CD14-positive monocyte (primary cell): Measurements from ENCODE around the gene RXYLT1. TPM values are rescaled to one million over a fixed set of nuclear protein-coding genes. Genes with fewer than 3 reads are reported as not detected.
A peak's percentile ranks its signal among the peaks of the same experiment; 100 is the strongest.

Experiments
- DNase-seq, 3 donors: peaks; one replicate each; pipeline ENCODE4 v3.0.0-alpha.2; 2011 to 2022
- H2AFZ ChIP-seq: 2 replicates; pipeline ENCODE4 v1.6.0; 2012; ENCODE audit warnings: mild to moderate bottlenecking, low read depth, low read length, inconsistent platforms; ENCODE audit not compliant: insufficient read depth, poor library complexity, severe bottlenecking
- H3K27ac ChIP-seq, 2 donors: 1 replicate in 1 of 2; 2 replicates in 1 of 2; pipeline ENCODE4 v1.5.1; 2012 to 2013; ENCODE audit warnings: low read length in 2 of 2, control low read depth in 1 of 2, inconsistent platforms in 1 of 2, low read depth in 1 of 2, mild to moderate bottlenecking in 1 of 2
- H3K27me3 ChIP-seq, 2 donors: one replicate each; pipeline versions ENCODE4 v1.6.0 to v1.6.1; 2011 to 2013; ENCODE audit warnings: low read length in 2 of 2; ENCODE audit not compliant: control insufficient read depth in 2 of 2, insufficient read depth in 2 of 2
- H3K36me3 ChIP-seq, 2 donors: replicated peaks in 1 of 2; 1 replicate in 1 of 2; 2 replicates in 1 of 2; pipeline versions ENCODE4 v1.5.1 to v1.6.1; 2012 to 2013; ENCODE audit warnings: low read length in 2 of 2, control low read depth in 1 of 2, inconsistent platforms in 1 of 2, mild to moderate bottlenecking in 1 of 2; ENCODE audit not compliant: insufficient read depth in 2 of 2, control insufficient read depth in 1 of 2
- H3K4me1 ChIP-seq, 2 donors: 1 replicate in 1 of 2; 2 replicates in 1 of 2; pipeline versions ENCODE4 v1.5.1 to v1.6.1; 2012 to 2013; ENCODE audit warnings: low read length in 2 of 2, control low read depth in 1 of 2, inconsistent platforms in 1 of 2, mild to moderate bottlenecking in 1 of 2, moderate library complexity in 1 of 2; ENCODE audit not compliant: insufficient read depth in 2 of 2, control insufficient read depth in 1 of 2
- H3K4me2 ChIP-seq: replicated peaks from 2 replicates; pipeline ENCODE3; 2012; ENCODE audit warnings: low read length, moderate library complexity, mild to moderate bottlenecking; ENCODE audit not compliant: poor library complexity, severe bottlenecking; ENCODE audit errors: extremely low read depth
- H3K4me3 ChIP-seq, 3 experiments: fragments of 200-600 bp in 1 of 3; sonication (generic) in 1 of 3; replicated peaks in 1 of 3; 1 replicate in 2 of 3; 2 replicates in 1 of 3; pipeline ENCODE4 v1.5.1; 2011 to 2013; ENCODE audit warnings: low read length in 3 of 3, mild to moderate bottlenecking in 3 of 3, control low read depth in 2 of 3, low read depth in 2 of 3, inconsistent platforms in 1 of 3, moderate library complexity in 1 of 3
- H3K79me2 ChIP-seq: 2 replicates; pipeline ENCODE4 v1.6.0; 2012; ENCODE audit warnings: mild to moderate bottlenecking, control low read depth, inconsistent platforms, low read length, moderate library complexity; ENCODE audit not compliant: insufficient read depth
- H3K9ac ChIP-seq: 2 replicates; pipeline ENCODE4 v1.6.0; 2017; ENCODE audit warnings: low read length, mild to moderate bottlenecking; ENCODE audit not compliant: insufficient read depth, poor library complexity, severe bottlenecking
- H3K9me3 ChIP-seq, 2 donors: replicated peaks in 1 of 2; 1 replicate in 1 of 2; 2 replicates in 1 of 2; pipeline versions ENCODE4 v1.5.1 to v1.6.1; 2012 to 2013; ENCODE audit warnings: low read length in 2 of 2, control low read depth in 1 of 2; ENCODE audit not compliant: control insufficient read depth in 1 of 2, insufficient read depth in 1 of 2
- H4K20me1 ChIP-seq: 2 replicates; pipeline ENCODE4 v1.6.0; 2012; ENCODE audit warnings: mild to moderate bottlenecking, low read length, control low read depth, moderate library complexity; ENCODE audit not compliant: insufficient read depth
- H3K27ac Mint-ChIP-seq, 7 donors: one replicate each; pipeline ENCODE4 v1.8.0; 2020; ENCODE audit warnings: mild to moderate bottlenecking in 7 of 7, mixed read lengths in 7 of 7, moderate library complexity in 6 of 7, inconsistent platforms in 2 of 7
- H3K27me3 Mint-ChIP-seq, 3 donors: one replicate each; pipeline ENCODE4 v1.8.0; 2021 to 2022; ENCODE audit warnings: low read depth in 3 of 3, mild to moderate bottlenecking in 3 of 3, mixed read lengths in 3 of 3, moderate library complexity in 3 of 3, inconsistent platforms in 1 of 3
- H3K36me3 Mint-ChIP-seq, 2 donors: one replicate each; pipeline ENCODE4 v1.8.0; 2020; ENCODE audit warnings: mixed read lengths in 2 of 2, inconsistent platforms in 1 of 2, mild to moderate bottlenecking in 1 of 2
- H3K4me1 Mint-ChIP-seq: one replicate; pipeline ENCODE4 v1.8.0; 2020; ENCODE audit warnings: mild to moderate bottlenecking, mixed read lengths
- H3K4me3 Mint-ChIP-seq, 2 donors: one replicate each; pipeline ENCODE4 v1.8.0; 2020; ENCODE audit warnings: mild to moderate bottlenecking in 2 of 2, mixed read lengths in 2 of 2, moderate library complexity in 1 of 2
- H3K9me3 Mint-ChIP-seq, 7 donors: one replicate each; pipeline ENCODE4 v1.8.0; 2020 to 2022; ENCODE audit warnings: mixed read lengths in 7 of 7, mild to moderate bottlenecking in 6 of 7, moderate library complexity in 6 of 7, inconsistent platforms in 2 of 7
- WGBS: methylation state at CpG from one replicate; pipeline ENCODE4 v1.1.5; 2013; ENCODE audit warnings: missing lambda C conversion rate; ENCODE audit not compliant: insufficient coverage; 5-methylcytosine and 5-hydroxymethylcytosine counted together
- intact Hi-C, 2 donors: fragments of 100-400 bp; cut with micrococcal nuclease; formaldehyde crosslinking; loops; one replicate each; pipeline versions ENCODE4 v1.15.0 to v1.15.1; 2023
- polyA plus RNA-seq, 3 donors: library from polyadenylated mRNA; depleted of rRNA in 1 of 3; unstranded in 2 of 3; stranded (reverse) in 1 of 3; fragments of 300-500 nt in 2 of 3; fragments of >200 nt in 1 of 3; fragmentation: Illumina TruSeq in 2 of 3; gene quantifications; 1 replicate in 2 of 3; 2 replicates in 1 of 3; pipeline ENCODE4 v1.2.3, GENCODE V29; 2012 to 2021
- TF ChIP-seq, protein P1 (sequence below): fragments of 200-600 bp; IDR thresholded peaks from one replicate; pipeline ENCODE4 v1.8.0; 2022; ENCODE audit warnings: antibody characterized with exemption, mild to moderate bottlenecking

RXYLT1 gene
- polyA plus RNA-seq, 3 donors, result 4.3 to 6.5 (median 6.5) TPM

DNA sequence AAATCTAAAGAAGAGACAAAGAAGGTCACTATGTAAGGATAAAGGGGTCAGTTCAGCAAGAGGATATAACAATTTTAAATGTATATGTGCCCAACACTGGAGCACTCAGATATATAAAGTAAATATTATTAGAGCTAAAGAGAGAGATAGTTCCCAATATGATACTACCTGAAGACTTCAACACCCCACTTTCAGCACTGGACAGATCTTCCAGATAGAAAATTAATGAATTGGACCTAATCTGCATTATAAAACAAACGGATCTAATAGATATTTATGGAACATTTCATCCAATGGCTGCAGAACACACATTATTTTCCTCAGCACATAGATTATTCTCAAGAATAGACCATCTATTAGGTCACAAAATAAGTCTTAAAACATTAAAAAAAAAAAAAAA, 40.7 kb downstream of the RXYLT1 start:
- Mint-ChIP-seq H3K36me3 (no peaks in the 10 kb centered on the region), H3K4me1 (peaks cover 7% of the 10 kb centered on the region), H3K9me3 (peaks cover 6 to 15% (median 11%) of the 10 kb centered on the region in 7 donors), H3K27ac (no peak overlapping the region), H3K4me3 (no peak overlapping the region), H3K27me3 (peaks cover 5 to 16% (median 8%) of the 10 kb centered on the region in 3 donors)
- Histone ChIP-seq H3K27me3 (peaks cover 0 to 5% of the 10 kb centered on the region in 2 donors), H3K79me2 (no peaks in the 10 kb centered on the region), H3K4me1 (peaks cover 0 to 3% of the 10 kb centered on the region in 2 donors), H4K20me1 (no peaks in the 10 kb centered on the region), H3K4me2 (no peak overlapping the region), H3K9ac (no peak overlapping the region), H3K9me3 (peaks cover 0 to 9% of the 10 kb centered on the region in 2 donors), H3K36me3 (no peaks in the 10 kb centered on the region), H2AFZ (no peak overlapping the region), H3K4me3 (no peak overlapping the region), H3K27ac (no peak overlapping the region)
- WGBS, result no CpG with 5 or more reads among the region's 1 CpG
- intact Hi-C loops, result no loop called here
- TF ChIP-seq, protein P1, sequence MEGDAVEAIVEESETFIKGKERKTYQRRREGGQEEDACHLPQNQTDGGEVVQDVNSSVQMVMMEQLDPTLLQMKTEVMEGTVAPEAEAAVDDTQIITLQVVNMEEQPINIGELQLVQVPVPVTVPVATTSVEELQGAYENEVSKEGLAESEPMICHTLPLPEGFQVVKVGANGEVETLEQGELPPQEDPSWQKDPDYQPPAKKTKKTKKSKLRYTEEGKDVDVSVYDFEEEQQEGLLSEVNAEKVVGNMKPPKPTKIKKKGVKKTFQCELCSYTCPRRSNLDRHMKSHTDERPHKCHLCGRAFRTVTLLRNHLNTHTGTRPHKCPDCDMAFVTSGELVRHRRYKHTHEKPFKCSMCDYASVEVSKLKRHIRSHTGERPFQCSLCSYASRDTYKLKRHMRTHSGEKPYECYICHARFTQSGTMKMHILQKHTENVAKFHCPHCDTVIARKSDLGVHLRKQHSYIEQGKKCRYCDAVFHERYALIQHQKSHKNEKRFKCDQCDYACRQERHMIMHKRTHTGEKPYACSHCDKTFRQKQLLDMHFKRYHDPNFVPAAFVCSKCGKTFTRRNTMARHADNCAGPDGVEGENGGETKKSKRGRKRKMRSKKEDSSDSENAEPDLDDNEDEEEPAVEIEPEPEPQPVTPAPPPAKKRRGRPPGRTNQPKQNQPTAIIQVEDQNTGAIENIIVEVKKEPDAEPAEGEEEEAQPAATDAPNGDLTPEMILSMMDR, result no peak
- no peak for DNase-seq

DNA sequence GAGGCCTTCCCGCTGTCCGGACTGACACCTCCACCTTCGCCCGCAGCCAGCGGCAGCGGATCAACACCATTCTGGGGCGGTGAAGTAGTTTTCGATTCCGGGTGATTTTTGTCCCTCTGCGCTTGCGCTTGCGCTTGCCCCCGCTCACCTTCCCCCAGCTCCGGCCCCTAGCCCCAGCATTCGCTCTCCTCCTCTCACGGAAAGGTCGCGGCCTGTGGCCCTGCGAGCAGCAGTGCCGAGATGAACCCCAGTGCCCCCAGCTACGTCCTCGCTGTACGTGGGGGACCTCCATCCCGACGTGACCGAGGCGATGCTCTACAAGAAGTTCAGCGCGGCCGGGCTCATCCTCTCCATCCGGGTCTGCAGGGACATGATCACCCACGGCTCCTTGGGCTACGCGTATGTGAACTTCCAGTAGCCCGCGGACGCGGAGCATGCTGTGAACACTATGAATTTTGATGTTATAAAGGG, 42.1 kb downstream of the RXYLT1 start:
- intact Hi-C loops, result no loop called here
- Mint-ChIP-seq H3K27ac (peak overlapping the region in 1 of 7 donors; percentile 57), H3K9me3 (peaks cover 6 to 15% (median 10%) of the 10 kb centered on the region in 7 donors), H3K4me1 (peaks cover 7% of the 10 kb centered on the region), H3K4me3 (peak overlapping the region; percentile 78 to 89), H3K27me3 (peaks cover 5 to 16% (median 8%) of the 10 kb centered on the region in 3 donors), H3K36me3 (no peaks in the 10 kb centered on the region)
- Histone ChIP-seq H3K36me3 (no peaks in the 10 kb centered on the region), H3K79me2 (no peaks in the 10 kb centered on the region), H3K27me3 (peaks cover 0 to 5% of the 10 kb centered on the region in 2 donors), H3K4me3 (peak overlapping the region in 2 of 3 experiments; percentile 21 to 60), H2AFZ (peak overlapping the region; percentile 70), H3K9ac (peak overlapping the region; percentile 32), H3K9me3 (peaks cover 0 to 9% of the 10 kb centered on the region in 2 donors), H4K20me1 (no peaks in the 10 kb centered on the region), H3K27ac (no peak overlapping the region), H3K4me1 (peaks cover 0 to 3% of the 10 kb centered on the region in 2 donors), H3K4me2 (peak overlapping the region; percentile 60)
- TF ChIP-seq, protein P1, result no peak
- no peak for DNase-seq
- 22% methylated on average over 34 of the region's 38 CpGs for WGBS
